Skeletal muscle satellite cell (primary cell): ENCODE measurements around the gene PRKAG2.
A peak's percentile ranks its signal among the peaks of the same experiment; 100 is the strongest.

Source experiments
- H3K27me3 ChIP-seq: 2 replicates; pipeline ENCODE4 v1.7.0; 2013; ENCODE audit warnings: low read length; ENCODE audit not compliant: control insufficient read depth, insufficient read depth
- H3K36me3 ChIP-seq: 2 replicates; pipeline ENCODE4 v1.7.0; 2013; ENCODE audit warnings: mild to moderate bottlenecking, control low read depth, low read length; ENCODE audit not compliant: insufficient read depth
- H3K4me1 ChIP-seq: 2 replicates; pipeline ENCODE4 v1.7.0; 2013; ENCODE audit warnings: low read length; ENCODE audit not compliant: control insufficient read depth, insufficient read depth
- H3K4me2 ChIP-seq: 2 replicates; pipeline ENCODE4 v1.7.0; 2013; ENCODE audit warnings: mild to moderate bottlenecking, low read length
- H3K4me3 ChIP-seq: 2 replicates; pipeline ENCODE4 v1.7.0; 2013; ENCODE audit warnings: low read length
- H3K9ac ChIP-seq: 2 replicates; pipeline ENCODE4 v1.7.0; 2013; ENCODE audit warnings: mild to moderate bottlenecking, low read depth, low read length, moderate library complexity
- H3K9me3 ChIP-seq: replicated peaks from 2 replicates; pipeline ENCODE4 v1.7.0; 2013; ENCODE audit warnings: mild to moderate bottlenecking, control low read depth, low read length

Gene PRKAG2

GRCh38 chr7:151600331-151600730 is 276.6 kb downstream of the PRKAG2 start:
- peak overlapping the region; percentile 50 for H3K9ac ChIP-seq

GRCh38 chr7:151599401-151600227 is 277.3 kb downstream of the PRKAG2 start:
- Histone ChIP-seq H3K9ac (peak overlapping the region; percentile 74), H3K27me3 (no peaks in the 10 kb centered on the region), H3K4me1 (peaks cover 36% of the 10 kb centered on the region), H3K4me3 (peak overlapping the region; percentile 42), H3K4me2 (peak overlapping the region; percentile 77), H3K36me3 (peaks cover 6% of the 10 kb centered on the region), H3K9me3 (no peaks in the 10 kb centered on the region)

More at GRCh38 chr7:151600331-151600730, 276.6 kb downstream of the PRKAG2 start:
- Histone ChIP-seq H3K9me3 (no peaks in the 10 kb centered on the region), H3K27me3 (no peaks in the 10 kb centered on the region), H3K36me3 (peaks cover 6% of the 10 kb centered on the region), H3K4me1 (peaks cover 36% of the 10 kb centered on the region), H3K4me3 (peak overlapping the region; percentile 38), H3K4me2 (peak overlapping the region; percentile 77)

GRCh38 chr7:151597541-151598444 is 279.1 kb downstream of the PRKAG2 start:
- Histone ChIP-seq H3K4me2 (peak overlapping the region; percentile 54), H3K9me3 (no peaks in the 10 kb centered on the region), H3K4me3 (peak overlapping the region; percentile 2), H3K9ac (peak overlapping the region; percentile 74), H3K4me1 (peaks cover 47% of the 10 kb centered on the region), H3K36me3 (peaks cover 3% of the 10 kb centered on the region), H3K27me3 (no peaks in the 10 kb centered on the region)

- Histone ChIP-seq H3K4me1 (peaks cover 46% of the 10 kb centered on the region), H3K36me3 (peaks cover 10% of the 10 kb centered on the region), H3K4me2 (no peak overlapping the region), H3K9ac (no peak overlapping the region), H3K27me3 (no peaks in the 10 kb centered on the region), H3K4me3 (no peak overlapping the region), H3K9me3 (no peaks in the 10 kb centered on the region)
Observed at GRCh38 chr7:151595702-151596350, 281.1 kb downstream of the PRKAG2 start.

GRCh38 chr7:151592868-151593486 is 283.9 kb downstream of the PRKAG2 start:
- peak overlapping the region; percentile 15 for H3K4me2 ChIP-seq
- peaks cover 21% of the 10 kb centered on the region for H3K4me1 ChIP-seq
- H3K9me3 ChIP-seq = no peaks in the 10 kb centered on the region
- H3K27me3 ChIP-seq = no peaks in the 10 kb centered on the region
- H3K4me3 ChIP-seq = no peak overlapping the region
- peak overlapping the region; percentile 15 for H3K9ac ChIP-seq
- peaks cover 10% of the 10 kb centered on the region for H3K36me3 ChIP-seq

GRCh38 chr7:151592330-151592729 is 284.6 kb downstream of the PRKAG2 start:
- no peaks in the 10 kb centered on the region for H3K9me3 ChIP-seq
- peak overlapping the region; percentile 15 for H3K4me2 ChIP-seq
- H3K4me1 ChIP-seq = peaks cover 17% of the 10 kb centered on the region
- peaks cover 10% of the 10 kb centered on the region for H3K36me3 ChIP-seq
- no peak overlapping the region for H3K9ac ChIP-seq
- H3K4me3 ChIP-seq = no peak overlapping the region
- H3K27me3 ChIP-seq = no peaks in the 10 kb centered on the region

- peaks cover 10% of the 10 kb centered on the region for H3K36me3 ChIP-seq
- H3K9ac ChIP-seq = no peak overlapping the region
- H3K27me3 ChIP-seq = no peaks in the 10 kb centered on the region
- H3K9me3 ChIP-seq = no peaks in the 10 kb centered on the region
- H3K4me1 ChIP-seq = peaks cover 17% of the 10 kb centered on the region
- H3K4me2 ChIP-seq = no peak overlapping the region
- no peak overlapping the region for H3K4me3 ChIP-seq
Observed at GRCh38 chr7:151591866-151592265, 285.0 kb downstream of the PRKAG2 start.

GRCh38 chr7:151590850-151591771 is 285.8 kb downstream of the PRKAG2 start:
- Histone ChIP-seq H3K27me3 (no peaks in the 10 kb centered on the region), H3K4me2 (no peak overlapping the region), H3K4me1 (peaks cover 18% of the 10 kb centered on the region), H3K36me3 (peaks cover 10% of the 10 kb centered on the region), H3K4me3 (no peak overlapping the region), H3K9ac (no peak overlapping the region), H3K9me3 (no peaks in the 10 kb centered on the region)

- Histone ChIP-seq H3K4me3 (no peak overlapping the region), H3K9me3 (no peaks in the 10 kb centered on the region), H3K4me1 (peaks cover 26% of the 10 kb centered on the region), H3K36me3 (peaks cover 10% of the 10 kb centered on the region), H3K4me2 (no peak overlapping the region), H3K9ac (no peak overlapping the region), H3K27me3 (no peaks in the 10 kb centered on the region)
Observed at GRCh38 chr7:151590071-151590849, 286.7 kb downstream of the PRKAG2 start.

- H3K4me3 ChIP-seq = no peak overlapping the region
- no peaks in the 10 kb centered on the region for H3K27me3 ChIP-seq
- peaks cover 26% of the 10 kb centered on the region for H3K4me1 ChIP-seq
- peaks cover 7% of the 10 kb centered on the region for H3K36me3 ChIP-seq
- H3K9ac ChIP-seq = no peak overlapping the region
- H3K9me3 ChIP-seq = no peaks in the 10 kb centered on the region
- H3K4me2 ChIP-seq = no peak overlapping the region
Observed at GRCh38 chr7:151588982-151589381, 287.9 kb downstream of the PRKAG2 start.
